Endothelial cell of umbilical vein (primary cell): ENCODE data around the gene LCNL1. TPM values are rescaled to one million over a fixed set of nuclear protein-coding genes. Genes with fewer than 3 reads are reported as not detected.
A peak's percentile ranks its signal among the peaks of the same experiment; 100 is the strongest.

Experiments
- BruUV-seq: library from RNA; stranded (reverse); fragments of 400-500 nt; replicated peaks from 2 replicates; lab custom pipeline; 2021; lab: Mats Ljungman, UMichigan
- CTCF ChIA-PET: fragments of 300-600, 350-600 bp; sonication (Branson Sonifier 250); formaldehyde crosslinking; loops from one replicate; lab custom pipeline; 2021; ENCODE audit warnings: antibody characterized with exemption, inconsistent platforms; lab: Charles Lee
- POLR2A ChIA-PET: fragments of 300-600, 350-600 bp; sonication (Branson Sonifier 250); formaldehyde crosslinking; loops from one replicate; lab custom pipeline; 2021; ENCODE audit warnings: antibody characterized with exemption, inconsistent platforms; lab: Charles Lee
- DNase-seq: peaks from one replicate; pipeline ENCODE4 v3.0.0-alpha.2; 2011; ENCODE audit warnings: low read depth, low spot score
- FAIRE-seq: peaks from 2 replicates; lab custom pipeline; 2011; peaks lifted over from hg19 to GRCh38; lab: Jason Lieb, UNC
- H2AFZ ChIP-seq: 2 replicates; pipeline ENCODE4 v1.6.0; 2012; ENCODE audit warnings: low read depth, low read length, control low read depth, inconsistent platforms
- H3K27ac ChIP-seq: 2 replicates; pipeline ENCODE4 v1.5.1; 2011; ENCODE audit warnings: low read depth, mild to moderate bottlenecking, control low read depth, low read length, moderate library complexity; ENCODE audit not compliant: insufficient read depth
- H3K27me3 ChIP-seq, 2 experiments: 2 replicates each; pipeline versions ENCODE4 v1.6.0 to v1.6.1; 2011; ENCODE audit warnings: low read length in 2 of 2, mixed read lengths in 1 of 2; ENCODE audit not compliant: control insufficient read depth in 2 of 2, insufficient read depth in 2 of 2
- H3K36me3 ChIP-seq, 2 experiments: 2 replicates in 1 of 2; 3 replicates in 1 of 2; pipeline ENCODE4 v1.5.1; 2011; ENCODE audit warnings: low read length in 2 of 2, mild to moderate bottlenecking in 1 of 2, moderate library complexity in 1 of 2; ENCODE audit not compliant: control insufficient read depth in 2 of 2, insufficient read depth in 2 of 2; ENCODE audit errors: extremely low read depth in 1 of 2
- H3K4me1 ChIP-seq: 3 replicates; pipeline ENCODE4 v1.5.1; 2011; ENCODE audit warnings: mild to moderate bottlenecking, low read length; ENCODE audit not compliant: control insufficient read depth, insufficient read depth; ENCODE audit errors: extremely low read depth
- H3K4me2 ChIP-seq: 2 replicates; pipeline ENCODE4 v1.6.1; 2011; ENCODE audit warnings: low read length, control low read depth, mixed read lengths; ENCODE audit not compliant: insufficient read depth
- H3K4me3 ChIP-seq, 3 experiments: fragments of 200-600 bp in 1 of 3; sonication (generic), shearing (Covaris generic) in 1 of 3; replicated peaks in 1 of 3; 2 replicates each; pipeline ENCODE4 v1.5.1; 2011 to 2016; ENCODE audit warnings: control low read depth in 3 of 3, low read length in 3 of 3, mild to moderate bottlenecking in 2 of 3, inconsistent platforms in 1 of 3, low read depth in 1 of 3, moderate library complexity in 1 of 3; ENCODE audit not compliant: insufficient read depth in 1 of 3
- H3K79me2 ChIP-seq: 2 replicates; pipeline ENCODE4 v1.6.0; 2012; ENCODE audit warnings: low read length, inconsistent platforms; ENCODE audit not compliant: control insufficient read depth, insufficient read depth
- H3K9ac ChIP-seq: replicated peaks from 2 replicates; pipeline ENCODE3; 2011; ENCODE audit warnings: low read length, control low read depth; ENCODE audit not compliant: insufficient read depth; ENCODE audit errors: extremely low read depth
- H3K9me1 ChIP-seq: replicated peaks from 3 replicates; pipeline ENCODE4 v1.6.0; 2011; ENCODE audit warnings: mild to moderate bottlenecking, low read length; ENCODE audit not compliant: control insufficient read depth, insufficient read depth; ENCODE audit errors: extremely low read depth
- H3K9me3 ChIP-seq: replicated peaks from 2 replicates; pipeline ENCODE4 v1.5.1; 2012; ENCODE audit warnings: low read length, inconsistent platforms; ENCODE audit not compliant: control insufficient read depth, insufficient read depth
- H4K20me1 ChIP-seq: replicated peaks from 2 replicates; pipeline ENCODE3; 2011; ENCODE audit warnings: mild to moderate bottlenecking, low read length; ENCODE audit not compliant: control insufficient read depth, insufficient read depth; ENCODE audit errors: extremely low read depth
- CTCF ChIP-seq, 2 donors: IDR thresholded peaks; 1 replicate in 1 of 2; 2 replicates in 1 of 2; pipeline ENCODE4 v1.5.1; 2011; ENCODE audit warnings: low read length in 2 of 2, mild to moderate bottlenecking in 2 of 2, moderate library complexity in 2 of 2, control low read depth in 1 of 2, inconsistent platforms in 1 of 2, low read depth in 1 of 2; ENCODE audit not compliant: insufficient read depth in 1 of 2; ENCODE audit errors: extremely low read depth in 1 of 2
- FOS ChIP-seq: IDR thresholded peaks from 2 replicates; pipeline ENCODE4 v1.6.1; 2011; ENCODE audit warnings: mild to moderate bottlenecking, low read length, moderate library complexity, borderline replicate concordance; ENCODE audit not compliant: insufficient read depth
- GATA2 ChIP-seq: IDR thresholded peaks from 2 replicates; pipeline ENCODE4 v1.7.0; 2011; ENCODE audit warnings: low read depth, mild to moderate bottlenecking, moderate library complexity, mixed read lengths, low read length; ENCODE audit not compliant: insufficient read length, insufficient read depth
- MAX ChIP-seq: IDR thresholded peaks from 2 replicates; pipeline ENCODE4 v1.6.1; 2011; ENCODE audit not compliant: insufficient read depth, insufficient read length
- MYC ChIP-seq: IDR thresholded peaks from one replicate; pipeline ENCODE4 v1.6.1; 2011; ENCODE audit warnings: mild to moderate bottlenecking, low read depth, low read length
- POLR2AphosphoS5 ChIP-seq: IDR thresholded peaks from 2 replicates; pipeline ENCODE4 v1.6.1; 2012; ENCODE audit warnings: low read depth, mild to moderate bottlenecking, control low read depth, low read length, moderate library complexity; ENCODE audit not compliant: insufficient read depth
- dilution Hi-C: fragments of 300-500 bp; cut with MboI; formaldehyde crosslinking; loops from one replicate; pipeline ENCODE4 v1.15.0; 2019; ENCODE audit warnings: low sequenced_read_pairs; ENCODE audit not compliant: extremely low pct_ligation_motif_present
- intact Hi-C: fragments of 100-400 bp; cut with micrococcal nuclease; formaldehyde crosslinking; loops from one replicate; pipeline ENCODE4 v1.10.0; 2022
- polyA plus RNA-seq, 4 experiments: library from polyadenylated mRNA; depleted of rRNA in 3 of 4; stranded (reverse) in 3 of 4; unstranded in 1 of 4; fragments of >200 nt; gene quantifications; 2 replicates each; pipeline versions ENCODE4 v1.2.1 to v1.2.3, GENCODE V29; 2011 to 2012; ENCODE audit warnings: missing spikeins in 1 of 4
- total RNA-seq: library from RNA; stranded (reverse); gene quantifications from 2 replicates; pipeline ENCODE4 v1.2.3, GENCODE V29; 2021

Gene LCNL1
- total and polyA plus RNA-seq, 2 donors (not counting 3 experiments of a cell fraction or from before 2014, with no cell fraction given): not detected

- dilution Hi-C loops: no loop called here
- FAIRE-seq (peak; percentile 69), DNase-seq (no peak)
- Histone ChIP-seq H3K79me2 (no peaks in the 10 kb centered on the region), H4K20me1 (no peaks in the 10 kb centered on the region), H3K4me3 (no peak overlapping the region), H3K4me2 (no peak overlapping the region), H3K36me3 (no peaks in the 10 kb centered on the region), H3K4me1 (peaks cover 4% of the 10 kb centered on the region), H3K9ac (no peak overlapping the region), H2AFZ (no peak overlapping the region), H3K9me3 (no peaks in the 10 kb centered on the region), H3K27me3 (peaks cover 3 to 10% of the 10 kb centered on the region in 2 experiments), H3K27ac (peak overlapping the region; percentile 15), H3K9me1 (no peaks in the 10 kb centered on the region)
- intact Hi-C loops: no loop called here
- ChIA-PET POLR2A (no interaction called here), CTCF (interaction anchor here (0.6 to 1.4 kb wide), 2 partner anchors 11 to 14 kb away, joined by 3 read pairs; partner anchors contain the start of genes CLIC3 and PAXX)
- no TSS peak for BruUV-seq
- TF ChIP-seq FOS: no peak
- TF ChIP-seq GATA2: peak; percentile 66
- no peak for TF ChIP-seq CTCF (IDR thresholded peaks at IDR 0.05; ENCODE audit: extremely low read depth in 1 of 2, insufficient read depth in 1 of 2, low read depth in 1 of 2, low read length in 2 of 2)
- TF ChIP-seq POLR2AphosphoS5: no peak
- no peak for TF ChIP-seq MAX
- no peak for TF ChIP-seq MYC
Observed at GRCh38 chr9:136981588-136982231, 1.1 kb upstream of the LCNL1 start.
